NT2/D1 (cell line): ENCODE measurements around the gene CDCA8.
A peak's percentile ranks its signal among the peaks of the same experiment; 100 is the strongest.

Source experiments
- DNase-seq: peaks from one replicate; pipeline ENCODE4 v3.0.0-alpha.2; 2011; ENCODE audit warnings: low read depth, low spot score
- H3K27me3 ChIP-seq: 2 replicates; pipeline ENCODE4 v1.6.0; 2011; ENCODE audit warnings: mild to moderate bottlenecking; ENCODE audit not compliant: insufficient read length, insufficient read depth
- H3K36me3 ChIP-seq: 2 replicates; pipeline ENCODE4 v1.6.1; 2011; ENCODE audit warnings: mild to moderate bottlenecking, low read length, mixed read lengths; ENCODE audit not compliant: insufficient read depth, insufficient read length
- H3K4me1 ChIP-seq: 2 replicates; pipeline ENCODE4 v1.5.1; 2011; ENCODE audit not compliant: insufficient read depth, insufficient read length
- H3K4me3 ChIP-seq: 2 replicates; pipeline ENCODE4 v1.5.1; 2011; ENCODE audit warnings: low read depth; ENCODE audit not compliant: insufficient read length
- H3K9ac ChIP-seq: 2 replicates; pipeline ENCODE4 v1.6.0; 2011; ENCODE audit warnings: low read depth; ENCODE audit not compliant: insufficient read length
- H3K9me3 ChIP-seq: 2 replicates; pipeline ENCODE4 v1.5.1; 2011; ENCODE audit warnings: mild to moderate bottlenecking, low read length; ENCODE audit not compliant: insufficient read depth
- SUZ12 ChIP-seq: IDR thresholded peaks from 2 replicates; pipeline ENCODE4 v1.6.1; 2011; ENCODE audit not compliant: insufficient read length, insufficient read depth; ENCODE audit errors: extremely low read depth
- YY1 ChIP-seq: IDR thresholded peaks from 2 replicates; pipeline ENCODE4 v1.6.1; 2011; ENCODE audit not compliant: insufficient read length, insufficient read depth
- ZNF274 ChIP-seq: IDR thresholded peaks from 2 replicates; pipeline ENCODE4 v1.6.1; 2011; ENCODE audit warnings: mild to moderate bottlenecking, low read depth, low read length

Gene CDCA8

GRCh38 chr1:37688926-37689325, 3.4 kb upstream of the CDCA8 start:
- H3K9ac ChIP-seq: peak overlapping the region; percentile 87
- TF ChIP-seq SUZ12 (no peak), ZNF274 (no peak), YY1 (no peak)
- H3K4me3 ChIP-seq: no peak overlapping the region

GRCh38 chr1:37691497-37692077, 729 bp upstream of the CDCA8 start:
- Histone ChIP-seq H3K9ac (peak overlapping the region; percentile 86), H3K4me1 (peaks cover 7% of the 10 kb centered on the region), H3K9me3 (no peaks in the 10 kb centered on the region), H3K27me3 (peaks cover 15% of the 10 kb centered on the region), H3K4me3 (peak overlapping the region; percentile 98), H3K36me3 (peaks cover 56% of the 10 kb centered on the region)
- DNase-seq: no peak
- TF ChIP-seq SUZ12 (peak; percentile 70), YY1 (no peak)

More at GRCh38 chr1:37688926-37689325, 3.4 kb upstream of the CDCA8 start:
- Histone ChIP-seq H3K4me1 (peaks cover 7% of the 10 kb centered on the region), H3K27me3 (peaks cover 15% of the 10 kb centered on the region), H3K9me3 (no peaks in the 10 kb centered on the region), H3K36me3 (peaks cover 55% of the 10 kb centered on the region)
- no peak for DNase-seq

- peak overlapping the region; percentile 94 for H3K9ac ChIP-seq
- TF ChIP-seq YY1: no peak
- no peak for TF ChIP-seq ZNF274
- no peak for TF ChIP-seq SUZ12
- H3K27me3 ChIP-seq: peaks cover 15% of the 10 kb centered on the region
- H3K36me3 ChIP-seq: peaks cover 57% of the 10 kb centered on the region
- H3K4me3 ChIP-seq: peak overlapping the region; percentile 98
- peaks cover 7% of the 10 kb centered on the region for H3K4me1 ChIP-seq
- no peaks in the 10 kb centered on the region for H3K9me3 ChIP-seq
- no peak for DNase-seq
Observed at GRCh38 chr1:37692834-37693175, 489 bp downstream of the CDCA8 start.

- no peaks in the 10 kb centered on the region for H3K27me3 ChIP-seq
- H3K9ac ChIP-seq: no peak overlapping the region
- no peak for DNase-seq
- TF ChIP-seq YY1 (no peak), SUZ12 (no peak), ZNF274 (no peak)
- H3K9me3 ChIP-seq: no peaks in the 10 kb centered on the region
- peaks cover 80% of the 10 kb centered on the region for H3K36me3 ChIP-seq
- no peak overlapping the region for H3K4me3 ChIP-seq
- no peaks in the 10 kb centered on the region for H3K4me1 ChIP-seq
Observed at GRCh38 chr1:37697090-37697489, 4.8 kb downstream of the CDCA8 start.

GRCh38 chr1:37697737-37698136, 5.4 kb downstream of the CDCA8 start:
- TF ChIP-seq ZNF274: no peak
- no peak for TF ChIP-seq YY1
- no peak for TF ChIP-seq SUZ12
- H3K36me3 ChIP-seq: peaks cover 85% of the 10 kb centered on the region

GRCh38 chr1:37699147-37699546, 6.8 kb downstream of the CDCA8 start:
- no peak overlapping the region for H3K4me3 ChIP-seq
- no peak for TF ChIP-seq ZNF274
- H3K36me3 ChIP-seq: peaks cover 95% of the 10 kb centered on the region
- H3K4me1 ChIP-seq: no peaks in the 10 kb centered on the region
- H3K27me3 ChIP-seq: no peaks in the 10 kb centered on the region
- DNase-seq: no peak
- no peaks in the 10 kb centered on the region for H3K9me3 ChIP-seq
- no peak overlapping the region for H3K9ac ChIP-seq

More at GRCh38 chr1:37697737-37698136, 5.4 kb downstream of the CDCA8 start:
- no peaks in the 10 kb centered on the region for H3K9me3 ChIP-seq
- H3K27me3 ChIP-seq: no peaks in the 10 kb centered on the region
- H3K4me1 ChIP-seq: no peaks in the 10 kb centered on the region
- no peak for DNase-seq
- no peak overlapping the region for H3K4me3 ChIP-seq
- H3K9ac ChIP-seq: no peak overlapping the region

GRCh38 chr1:37701051-37701450, 8.7 kb downstream of the CDCA8 start:
- TF ChIP-seq YY1: no peak
- no peak for TF ChIP-seq ZNF274
- no peak for TF ChIP-seq SUZ12
- H3K36me3 ChIP-seq: peaks cover 91% of the 10 kb centered on the region
- DNase-seq: no peak
- H3K27me3 ChIP-seq: no peaks in the 10 kb centered on the region
- H3K9me3 ChIP-seq: no peaks in the 10 kb centered on the region
- H3K9ac ChIP-seq: no peak overlapping the region
- H3K4me3 ChIP-seq: no peak overlapping the region
- H3K4me1 ChIP-seq: no peaks in the 10 kb centered on the region

GRCh38 chr1:37703061-37703460, 10.7 kb downstream of the CDCA8 start:
- no peak for TF ChIP-seq SUZ12
- no peak for TF ChIP-seq ZNF274
- no peak for TF ChIP-seq YY1
- Histone ChIP-seq H3K27me3 (no peaks in the 10 kb centered on the region), H3K9ac (no peak overlapping the region), H3K36me3 (peaks cover 91% of the 10 kb centered on the region), H3K9me3 (no peaks in the 10 kb centered on the region), H3K4me1 (no peaks in the 10 kb centered on the region), H3K4me3 (no peak overlapping the region)
- no peak for DNase-seq
